ENCODE results near the gene BLVRB. TPM values are rescaled to one million over a fixed set of nuclear protein-coding genes. Genes with fewer than 3 reads are reported as not detected.

The BLVRB gene
- total and polyA plus RNA-seq, 2 of the 8 experiments (the other 6 are each of a cell fraction or from before 2014, with no cell fraction given), result 28.7 to 182 TPM

DNA sequence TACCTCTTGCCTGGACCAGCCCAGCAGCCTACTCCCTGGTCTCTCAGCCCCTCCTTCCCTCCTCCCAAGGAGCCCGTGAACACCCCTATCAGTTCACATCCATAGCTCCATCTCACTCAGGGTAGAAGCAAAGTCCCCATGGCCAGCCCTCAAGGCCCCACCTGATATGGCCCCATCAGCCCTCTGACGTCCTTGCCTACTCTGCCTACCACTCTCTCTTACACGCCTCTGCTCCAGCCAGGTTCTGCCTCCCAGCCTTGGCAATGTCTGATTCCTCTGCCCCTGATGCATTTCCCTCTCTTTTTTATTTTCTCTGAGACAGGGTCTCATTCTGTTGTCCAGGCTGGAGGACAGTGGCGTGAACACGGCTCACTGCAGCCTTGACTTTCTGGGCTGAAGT lies 13.5 kb downstream of the BLVRB start:
- H4K8ac ChIP-seq (ENCODE audit: extremely low read depth, insufficient read depth, low read length), result no peak overlapping the region
- no peak overlapping the region for H2BK20ac ChIP-seq (ENCODE audit: low read length)
- H3K23me2 ChIP-seq (ENCODE audit: low read depth, low read length), result no peaks in the 10 kb centered on the region
- H3K79me2 ChIP-seq (ENCODE audit: control insufficient read depth in 1 of 2, insufficient read depth in 2 of 2, low read length in 2 of 2), result no peaks in the 10 kb centered on the region
- no peak overlapping the region for H3K4ac ChIP-seq (replicated peaks; ENCODE audit: insufficient read length, low read depth, low read length)
- H3K79me1 ChIP-seq (ENCODE audit: low read depth, low read length), result no peaks in the 10 kb centered on the region
- no peak overlapping the region for H3K14ac ChIP-seq (ENCODE audit: insufficient read length)
- H3K4me1 ChIP-seq (replicated peaks in 1 of 4; ENCODE audit: control insufficient read depth in 3 of 4, insufficient read depth in 4 of 4, low read length in 3 of 4), result no peaks in the 10 kb centered on the region
- H2AK5ac ChIP-seq (ENCODE audit: low read depth, low read length), result no peak overlapping the region
- H2BK12ac ChIP-seq (ENCODE audit: low read depth, low read length), result no peak overlapping the region
- no peak overlapping the region for H2AFZ ChIP-seq (ENCODE audit: low read length)
- no peak overlapping the region for H3K23ac ChIP-seq (ENCODE audit: insufficient read length)
- no peak overlapping the region for H4K91ac ChIP-seq (replicated peaks; ENCODE audit: insufficient read length, low read length)
- FAIRE-seq (no peak), DNase-seq (ENCODE audit: low read depth in 1 of 2, low spot score in 2 of 2) (no peak)
- WGBS, 2 experiments (ENCODE audit: extremely low coverage in 1 of 2, insufficient coverage in 1 of 2, insufficient read length in 1 of 2, insufficient replicate concordance in 2 of 2, low coverage in 1 of 2, low lambda C conversion rate in 2 of 2, missing lambda C conversion rate in 1 of 2), result 85% methylated on average over 5 of the region's 5 CpGs; no CpG with 5 or more reads in 1 of the 2 experiments
- H3K9me3 ChIP-seq (ENCODE audit: insufficient read depth in 2 of 2, low read depth in 1 of 2, low read length in 1 of 2), result no peaks in the 10 kb centered on the region
- H2BK120ac ChIP-seq (replicated peaks; ENCODE audit: low read depth, low read length), result no peak overlapping the region
- H3K36me3 ChIP-seq (ENCODE audit: control insufficient read depth in 2 of 4, insufficient read depth in 4 of 4, low read length in 3 of 4), result no peaks in the 10 kb centered on the region; a peak in 2 of 8 replicates
- H4K20me1 ChIP-seq (replicated peaks in 1 of 2; ENCODE audit: control insufficient read depth in 1 of 2, insufficient read depth in 2 of 2, low read length in 2 of 2), result no peaks in the 10 kb centered on the region
- no peak overlapping the region for H2BK5ac ChIP-seq (ENCODE audit: low read depth, low read length)
- no peak overlapping the region for H3K9ac ChIP-seq (replicated peaks in 1 of 4; ENCODE audit: extremely low read depth in 1 of 4, low read depth in 3 of 4, low read length in 3 of 4)
- H2BK15ac ChIP-seq (ENCODE audit: low read length), result no peak overlapping the region
- H3K27ac ChIP-seq (ENCODE audit: low read depth, low read length), result no peak overlapping the region
- no peak overlapping the region for H3K18ac ChIP-seq (ENCODE audit: extremely low read depth, low read length)
- CTCF ChIA-PET (ENCODE audit: partially characterized antibody), result interaction anchor here (1.7 to 6.2 kb wide), 2 partner anchors 12 to 31 kb away, joined by 6 to 49 read pairs; partner anchors contain the start of gene BLVRB
- no peak overlapping the region for H3K56ac ChIP-seq (replicated peaks; ENCODE audit: insufficient read length, low read depth, low read length)
- POLR2A ChIA-PET (ENCODE audit: partially characterized antibody), result interaction anchor here (0.7 to 3.0 kb wide), 5 partner anchors 8 to 26 kb away, joined by 3 to 16 read pairs (median 5); partner anchors contain the start of genes SERTAD1 and SERTAD3
- no peak overlapping the region for H3K4me3 ChIP-seq (ENCODE audit: extremely low read depth in 1 of 4, insufficient read depth in 2 of 4, low read depth in 3 of 4, low read length in 4 of 4)
- no peak overlapping the region for H4K5ac ChIP-seq (ENCODE audit: insufficient read length, low read depth, low read length)
- no peaks in the 10 kb centered on the region for H3K27me3 ChIP-seq (replicated peaks in 1 of 4; ENCODE audit: control insufficient read depth in 3 of 4, extremely low read depth in 1 of 4, insufficient read depth in 3 of 4, low read length in 3 of 4)
- no peak overlapping the region for H3K4me2 ChIP-seq (ENCODE audit: insufficient read depth in 1 of 2, low read depth in 2 of 2, low read length in 2 of 2)
- TF ChIP-seq BACH1 (IDR thresholded peaks at IDR 0.05; ENCODE audit: low read length), result no peak
- no peak for TF ChIP-seq CHD1 (IDR thresholded peaks at IDR 0.05; ENCODE audit: low read depth, low read length)

All from H1 (cell line).